Prostate gland (tissue), 2 donors: ENCODE measurements around the gene DPYSL3.

Experiments
- POLR2A ChIP-seq: fragments of 450-650 bp; IDR thresholded peaks from one replicate; pipeline ENCODE4 v1.6.1; 2016; ENCODE audit warnings: antibody characterized with exemption, mild to moderate bottlenecking
- POLR2AphosphoS5 ChIP-seq: sonication (generic); formaldehyde crosslinking; IDR thresholded peaks from one replicate; pipeline ENCODE4 v1.6.1; 2017; ENCODE audit warnings: antibody characterized with exemption
- TF ChIP-seq, protein P1 (sequence below), 4 experiments: fragments of 200-600 bp in 2 of 4; fragments of 450-650 bp in 2 of 4; sonication (generic) in 2 of 4; IDR thresholded peaks; 1 replicate in 3 of 4; 2 replicates in 1 of 4; pipeline ENCODE4 v1.5.1; 2016 to 2019; ENCODE audit warnings: antibody characterized with exemption in 4 of 4, mild to moderate bottlenecking in 2 of 4, moderate library complexity in 2 of 4

DNA sequence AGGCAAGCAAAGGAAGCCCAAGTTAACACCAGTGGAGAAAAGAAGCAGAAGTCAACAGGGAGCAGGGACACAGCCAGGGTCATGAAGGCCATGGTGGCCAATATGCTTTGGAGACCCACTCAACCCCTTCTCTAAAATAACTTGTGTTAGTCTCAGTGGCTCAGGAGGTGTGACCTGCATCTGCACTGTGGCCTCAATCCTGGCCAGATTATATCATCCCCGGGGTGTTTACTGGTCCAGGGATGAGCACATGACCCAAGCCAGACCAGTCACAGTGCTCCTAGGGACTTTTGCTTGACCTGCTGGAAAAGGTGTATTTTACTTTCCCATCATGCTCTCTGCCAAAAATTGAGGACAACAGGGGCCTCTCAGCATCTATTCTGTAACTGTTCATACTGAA lies 105.2 kb downstream of the DPYSL3 start:
- TF ChIP-seq POLR2AphosphoS5 (no peak), POLR2A (no peak)
- TF ChIP-seq, protein P1, sequence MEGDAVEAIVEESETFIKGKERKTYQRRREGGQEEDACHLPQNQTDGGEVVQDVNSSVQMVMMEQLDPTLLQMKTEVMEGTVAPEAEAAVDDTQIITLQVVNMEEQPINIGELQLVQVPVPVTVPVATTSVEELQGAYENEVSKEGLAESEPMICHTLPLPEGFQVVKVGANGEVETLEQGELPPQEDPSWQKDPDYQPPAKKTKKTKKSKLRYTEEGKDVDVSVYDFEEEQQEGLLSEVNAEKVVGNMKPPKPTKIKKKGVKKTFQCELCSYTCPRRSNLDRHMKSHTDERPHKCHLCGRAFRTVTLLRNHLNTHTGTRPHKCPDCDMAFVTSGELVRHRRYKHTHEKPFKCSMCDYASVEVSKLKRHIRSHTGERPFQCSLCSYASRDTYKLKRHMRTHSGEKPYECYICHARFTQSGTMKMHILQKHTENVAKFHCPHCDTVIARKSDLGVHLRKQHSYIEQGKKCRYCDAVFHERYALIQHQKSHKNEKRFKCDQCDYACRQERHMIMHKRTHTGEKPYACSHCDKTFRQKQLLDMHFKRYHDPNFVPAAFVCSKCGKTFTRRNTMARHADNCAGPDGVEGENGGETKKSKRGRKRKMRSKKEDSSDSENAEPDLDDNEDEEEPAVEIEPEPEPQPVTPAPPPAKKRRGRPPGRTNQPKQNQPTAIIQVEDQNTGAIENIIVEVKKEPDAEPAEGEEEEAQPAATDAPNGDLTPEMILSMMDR (IDR thresholded peaks at IDR 0.05): no peak
